Kidney epithelial cell (primary cell): Measurements from ENCODE around the gene WBP2. TPM values are rescaled to one million over a fixed set of nuclear protein-coding genes. Genes with fewer than 3 reads are reported as not detected.
A peak's percentile ranks its signal among the peaks of the same experiment; 100 is the strongest.

Experiments used
- DNase-seq: peaks from one replicate; pipeline ENCODE4 v3.0.0-alpha.2; 2010; ENCODE audit warnings: low read depth
- H3K27me3 ChIP-seq: 2 replicates; pipeline ENCODE4 v1.6.0; 2011; ENCODE audit warnings: low read length; ENCODE audit not compliant: control insufficient read depth, insufficient read depth
- H3K36me3 ChIP-seq: 2 replicates; pipeline ENCODE4 v1.5.1; 2011; ENCODE audit warnings: low read length; ENCODE audit not compliant: control insufficient read depth, insufficient read depth
- H3K4me3 ChIP-seq: 2 replicates; pipeline ENCODE4 v1.5.1; 2011; ENCODE audit warnings: low read depth, mild to moderate bottlenecking, control low read depth, low read length
- total RNA-seq: library from RNA; depleted of rRNA; stranded (reverse); fragments of >200 nt; gene quantifications from 2 replicates; pipeline ENCODE4 v1.2.3, GENCODE V29; 2015
- TF ChIP-seq, protein P1 (sequence below): IDR thresholded peaks from 2 replicates; pipeline ENCODE4 v1.5.1; 2011; ENCODE audit warnings: mild to moderate bottlenecking, moderate library complexity, low read length, control low read depth, inconsistent platforms; ENCODE audit not compliant: insufficient read depth, poor library complexity, severe bottlenecking

Gene WBP2
- total RNA-seq, 1 donor from 2014 or later, result 105 TPM

DNA sequence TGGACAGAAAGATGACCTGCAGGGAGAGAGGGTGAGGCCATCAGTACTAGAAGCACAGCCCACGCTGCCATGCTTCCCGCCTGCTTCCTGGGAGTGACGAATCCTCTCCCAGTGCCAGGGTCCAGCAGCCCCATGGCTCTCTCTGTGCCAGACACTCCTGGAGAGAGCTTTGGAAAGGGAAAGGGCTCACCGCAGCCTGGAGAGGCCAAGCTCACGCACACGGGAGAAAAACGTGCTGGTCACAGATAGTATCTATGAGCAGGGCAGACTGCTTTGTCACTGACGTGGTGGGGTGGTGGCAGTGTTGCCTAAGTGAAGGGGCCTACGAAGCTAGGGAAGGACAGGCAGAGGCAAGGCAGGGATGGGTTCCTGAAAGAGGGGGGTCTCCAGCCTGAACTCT, 5.4 kb downstream of the WBP2 start:
- Histone ChIP-seq H3K27me3 (no peaks in the 10 kb centered on the region), H3K4me3 (no peak overlapping the region), H3K36me3 (peaks cover 5% of the 10 kb centered on the region)
- TF ChIP-seq, protein P1, sequence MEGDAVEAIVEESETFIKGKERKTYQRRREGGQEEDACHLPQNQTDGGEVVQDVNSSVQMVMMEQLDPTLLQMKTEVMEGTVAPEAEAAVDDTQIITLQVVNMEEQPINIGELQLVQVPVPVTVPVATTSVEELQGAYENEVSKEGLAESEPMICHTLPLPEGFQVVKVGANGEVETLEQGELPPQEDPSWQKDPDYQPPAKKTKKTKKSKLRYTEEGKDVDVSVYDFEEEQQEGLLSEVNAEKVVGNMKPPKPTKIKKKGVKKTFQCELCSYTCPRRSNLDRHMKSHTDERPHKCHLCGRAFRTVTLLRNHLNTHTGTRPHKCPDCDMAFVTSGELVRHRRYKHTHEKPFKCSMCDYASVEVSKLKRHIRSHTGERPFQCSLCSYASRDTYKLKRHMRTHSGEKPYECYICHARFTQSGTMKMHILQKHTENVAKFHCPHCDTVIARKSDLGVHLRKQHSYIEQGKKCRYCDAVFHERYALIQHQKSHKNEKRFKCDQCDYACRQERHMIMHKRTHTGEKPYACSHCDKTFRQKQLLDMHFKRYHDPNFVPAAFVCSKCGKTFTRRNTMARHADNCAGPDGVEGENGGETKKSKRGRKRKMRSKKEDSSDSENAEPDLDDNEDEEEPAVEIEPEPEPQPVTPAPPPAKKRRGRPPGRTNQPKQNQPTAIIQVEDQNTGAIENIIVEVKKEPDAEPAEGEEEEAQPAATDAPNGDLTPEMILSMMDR, result no peak
- no peak for DNase-seq

DNA sequence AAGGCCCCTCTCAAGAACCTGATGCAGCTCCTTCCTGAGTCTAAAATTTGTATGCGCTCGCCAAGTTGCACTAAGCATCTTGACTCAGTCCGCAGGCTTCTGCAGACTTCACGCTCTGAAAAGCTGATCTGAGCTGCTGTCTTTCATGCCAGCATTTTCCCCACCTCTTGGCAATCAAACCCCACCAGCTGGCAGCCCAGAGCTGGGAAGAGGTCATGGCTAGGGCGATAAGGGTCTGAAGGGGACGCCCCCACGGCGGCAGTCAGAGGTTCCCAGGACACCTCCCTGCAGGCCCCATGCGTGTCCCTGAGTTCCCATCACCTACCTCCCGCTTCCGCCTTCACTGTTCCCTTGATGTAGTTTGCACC, 5.9 kb downstream of the WBP2 start:
- Histone ChIP-seq H3K4me3 (no peak overlapping the region), H3K36me3 (peaks cover 5% of the 10 kb centered on the region), H3K27me3 (no peaks in the 10 kb centered on the region)
- TF ChIP-seq, protein P1, result no peak
- no peak for DNase-seq

DNA sequence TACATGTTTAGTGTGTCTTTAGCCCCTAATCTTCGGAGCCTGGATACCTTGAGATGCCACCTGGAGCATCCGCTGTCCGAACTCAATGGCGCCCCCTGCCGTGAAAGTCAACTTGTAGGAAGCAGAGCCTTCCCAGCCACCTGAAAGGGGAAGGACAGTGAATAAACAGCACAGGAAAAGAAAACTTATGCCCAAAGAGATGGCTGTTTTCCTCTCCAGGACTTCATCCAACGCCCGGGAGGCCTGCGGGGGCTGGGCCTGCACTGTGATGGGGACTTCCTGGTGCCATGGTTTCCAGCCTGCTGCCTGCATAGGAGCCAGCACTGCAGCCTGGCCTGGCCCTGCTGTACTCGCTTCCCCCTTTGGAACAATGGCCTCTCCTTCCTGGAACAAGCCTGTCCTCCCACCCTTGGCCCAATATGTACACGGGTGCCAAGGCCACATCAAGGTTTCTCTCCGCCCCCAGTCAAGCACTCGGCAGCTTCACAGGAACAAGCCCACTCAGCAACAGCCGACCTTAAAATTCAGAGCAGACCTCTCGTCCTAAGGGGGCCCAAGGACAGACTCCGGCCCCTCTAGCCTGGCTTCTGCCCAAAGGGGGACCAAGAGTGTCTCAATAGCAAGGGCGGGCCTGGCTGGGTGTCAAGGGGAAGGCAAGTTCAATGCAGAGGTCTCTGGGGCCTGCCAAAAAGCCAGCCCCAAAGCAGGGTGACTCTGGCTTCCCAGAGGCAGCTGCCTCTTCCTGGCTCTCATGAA, 6.4 kb downstream of the WBP2 start:
- H3K36me3 ChIP-seq, result peaks cover 5% of the 10 kb centered on the region
- no peak overlapping the region for H3K4me3 ChIP-seq
- no peak for DNase-seq
- H3K27me3 ChIP-seq, result no peaks in the 10 kb centered on the region
- TF ChIP-seq, protein P1, result peak; percentile 78

DNA sequence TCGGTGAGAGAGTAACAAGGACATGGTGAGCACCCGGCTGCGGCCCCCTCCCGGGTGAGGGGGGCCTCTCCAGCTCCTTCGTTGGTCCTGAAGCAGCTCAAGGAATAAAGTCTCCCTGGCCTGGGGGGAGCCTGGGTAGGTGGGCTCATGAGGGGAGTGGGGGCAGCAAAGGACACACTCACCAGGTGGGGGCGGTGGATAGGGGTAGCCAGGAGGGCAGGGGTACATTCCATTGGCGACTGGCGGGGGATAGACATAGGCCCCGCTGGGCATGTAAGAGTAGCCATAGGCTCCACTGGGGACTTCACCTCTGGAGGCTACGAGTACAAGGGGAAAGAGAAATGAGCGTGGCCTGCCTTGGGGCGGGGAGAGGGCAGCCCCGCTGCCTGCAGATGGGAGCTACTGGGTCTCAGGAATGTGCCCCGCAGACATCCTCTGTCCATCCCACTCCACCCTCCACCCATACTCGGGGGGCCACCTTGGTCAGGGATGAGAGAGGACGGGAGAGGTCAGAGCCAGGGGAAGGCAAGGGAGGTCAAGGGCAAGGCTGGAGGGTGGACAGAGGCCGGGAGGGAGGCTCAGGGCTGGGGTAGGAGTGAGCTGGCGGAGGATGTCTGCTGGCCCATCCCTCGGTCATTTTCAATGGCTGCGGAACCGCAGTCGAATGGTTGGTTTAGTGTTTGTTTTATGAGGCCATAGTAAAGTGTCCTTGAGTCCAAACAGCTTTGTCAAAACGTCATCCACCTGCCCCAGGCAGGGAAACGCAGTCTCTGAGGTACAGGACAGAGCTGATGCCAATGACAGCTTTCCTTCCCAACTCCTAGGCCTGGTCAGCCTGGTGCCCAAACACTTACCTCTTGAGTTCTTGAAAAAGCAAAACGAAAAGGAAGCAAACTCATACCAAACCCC, 7.3 kb downstream of the WBP2 start:
- TF ChIP-seq, protein P1, result no peak

DNA sequence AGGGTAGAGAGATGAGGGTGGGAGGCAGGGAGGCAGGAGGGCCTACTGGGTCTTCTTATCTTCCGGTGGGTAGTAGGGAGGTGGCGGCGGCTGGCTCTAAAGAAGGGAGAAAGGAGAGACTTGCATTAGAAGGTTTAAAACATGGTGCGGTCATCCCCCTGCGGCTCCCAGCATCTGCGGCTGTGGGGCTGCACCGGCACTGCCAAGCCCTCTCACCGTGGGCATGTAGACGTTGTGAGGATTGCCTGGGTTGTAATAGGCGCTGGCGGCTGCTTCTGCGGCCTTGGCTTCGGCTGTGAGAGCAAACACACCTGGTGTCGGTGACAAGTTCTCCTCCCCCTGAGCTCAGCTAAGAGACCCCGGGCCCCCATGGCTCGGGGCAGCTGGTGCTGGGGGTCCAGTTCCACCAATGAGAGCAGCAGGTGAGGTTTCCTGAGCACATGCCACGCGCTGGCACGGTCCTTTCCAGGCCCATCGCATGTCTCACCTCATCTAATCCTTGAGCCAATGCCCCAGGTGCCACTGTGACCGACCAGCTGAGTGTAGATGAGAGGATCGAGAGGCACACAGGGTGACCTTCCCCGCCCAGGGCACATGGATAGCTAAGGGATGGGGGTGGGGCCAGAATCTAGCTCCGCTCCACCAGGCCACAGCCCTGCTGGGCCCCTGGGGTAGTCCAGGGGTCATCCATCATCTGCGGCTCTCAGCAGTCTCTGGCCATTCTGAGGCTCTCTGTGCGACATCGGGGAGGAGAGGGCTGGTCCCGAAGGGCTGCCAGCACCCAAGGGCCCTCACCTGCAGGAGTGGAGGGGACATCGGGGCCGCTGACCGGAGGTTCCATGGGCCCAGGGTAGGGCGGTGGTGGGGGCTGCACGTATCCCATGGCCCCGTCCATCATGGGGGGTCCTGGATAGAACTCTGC, 8.2 kb downstream of the WBP2 start:
- no peak for DNase-seq
- TF ChIP-seq, protein P1, result no peak
- no peak overlapping the region for H3K4me3 ChIP-seq
- H3K27me3 ChIP-seq, result no peaks in the 10 kb centered on the region
- H3K36me3 ChIP-seq, result peaks cover 5% of the 10 kb centered on the region

More for the DNA sequence above, 7.3 kb downstream of the WBP2 start:
- Histone ChIP-seq H3K4me3 (no peak overlapping the region), H3K36me3 (peaks cover 5% of the 10 kb centered on the region), H3K27me3 (no peaks in the 10 kb centered on the region)
- no peak for DNase-seq
